Mesangial cell (primary cell): ENCODE measurements around the gene VSTM4. TPM values are rescaled to one million over a fixed set of nuclear protein-coding genes. Genes with fewer than 3 reads are reported as not detected.

Experiments used
- total RNA-seq: library from RNA; depleted of rRNA; stranded (reverse); fragments of >200 nt; gene quantifications from 2 replicates; pipeline ENCODE4 v1.2.3, GENCODE V29; 2015

VSTM4 gene, protein sequence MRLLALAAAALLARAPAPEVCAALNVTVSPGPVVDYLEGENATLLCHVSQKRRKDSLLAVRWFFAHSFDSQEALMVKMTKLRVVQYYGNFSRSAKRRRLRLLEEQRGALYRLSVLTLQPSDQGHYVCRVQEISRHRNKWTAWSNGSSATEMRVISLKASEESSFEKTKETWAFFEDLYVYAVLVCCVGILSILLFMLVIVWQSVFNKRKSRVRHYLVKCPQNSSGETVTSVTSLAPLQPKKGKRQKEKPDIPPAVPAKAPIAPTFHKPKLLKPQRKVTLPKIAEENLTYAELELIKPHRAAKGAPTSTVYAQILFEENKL
- 1.1 and 1.6 TPM in 2 replicates for total RNA-seq

DNA sequence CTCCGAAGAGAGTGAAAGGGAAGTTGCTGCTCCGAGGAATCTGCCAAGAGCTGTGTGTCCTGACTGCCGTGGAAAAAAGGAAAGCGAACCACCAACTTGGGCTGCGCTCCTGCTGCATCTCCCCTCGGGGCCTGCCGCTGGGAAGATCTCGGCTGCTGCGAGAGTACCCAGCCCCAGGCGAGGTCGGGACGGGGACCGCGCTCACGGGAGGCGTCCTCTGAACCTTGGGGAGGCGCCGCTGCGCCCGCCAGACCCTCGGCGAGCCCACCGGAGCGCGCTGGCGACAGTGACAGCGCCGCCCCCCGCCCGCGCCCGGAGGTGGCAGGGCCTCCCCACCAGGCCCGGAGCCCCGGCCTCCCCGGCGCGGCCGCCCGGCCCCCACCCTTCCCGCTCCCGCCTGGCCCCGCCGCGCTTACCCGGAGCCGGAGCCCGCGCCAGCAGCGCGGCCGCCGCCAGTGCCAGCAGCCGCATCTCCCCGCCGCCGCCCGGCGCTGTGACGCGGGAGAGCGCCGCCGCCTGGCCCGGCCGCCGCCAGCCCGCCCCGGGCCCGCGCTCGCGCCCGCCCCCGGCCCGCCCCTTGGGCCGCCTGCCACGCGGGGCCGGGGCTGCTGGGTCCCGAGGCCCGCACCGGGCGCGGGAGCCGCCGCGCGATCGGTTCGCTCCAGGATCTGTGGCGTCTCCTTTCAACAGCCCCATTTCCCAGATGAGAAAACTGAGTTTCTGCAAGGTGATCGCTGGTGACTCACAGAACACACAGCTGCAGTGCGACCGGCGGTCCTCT is at the start of gene VSTM4:
Gene VSTM4, minus strand, starts transcription at position 508 of the 781 bp plus-strand sequence. Its CDS starts 37 bp downstream, at position 471.

DNA sequence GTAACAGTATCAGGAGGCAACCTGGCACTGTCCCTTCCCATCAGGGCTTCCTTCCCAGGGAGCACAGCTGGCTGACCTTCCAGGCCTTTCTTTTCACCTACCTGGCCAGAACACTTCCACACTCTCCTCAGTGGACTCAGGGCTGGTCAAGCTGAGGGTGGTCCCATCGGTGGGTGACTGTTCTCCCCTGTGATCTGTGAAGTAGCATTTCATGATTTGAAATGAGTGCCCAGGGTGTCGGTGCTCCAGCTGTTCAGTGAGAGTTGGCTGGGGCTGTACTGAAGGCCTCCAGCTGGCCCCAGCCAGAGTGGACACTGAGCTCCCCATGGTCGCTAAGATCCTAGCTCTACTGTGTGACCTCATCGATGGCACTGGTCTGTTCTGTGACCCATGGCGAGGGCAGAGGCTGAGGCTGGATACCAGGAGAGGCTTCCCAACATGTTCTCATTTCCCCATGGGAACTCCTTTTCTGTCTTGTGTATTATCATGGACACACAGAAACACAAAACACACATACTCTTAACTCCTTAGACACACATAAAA is 18.5 kb upstream of the VSTM4 start, which contains the start of gene FAM170B:
Gene FAM170B, minus strand, starts transcription at position 316 of the 543 bp plus-strand sequence. Its CDS starts 103 bp downstream, at position 213.

Other genes with a start within 250 kb of the VSTM4 start
- gene LRRC18, start 175.7 kb downstream of the VSTM4 start, total RNA-seq, result not detected in 2 replicates
- gene FAM170B, start 18.5 kb upstream of the VSTM4 start, total RNA-seq, result not detected in 2 replicates
- not detected in 2 replicates for gene TMEM273, start 72.9 kb upstream of the VSTM4 start, total RNA-seq
- gene C10orf71, start 183.6 kb upstream of the VSTM4 start, total RNA-seq, result not detected in 2 replicates